ENCODE measurements around the gene MUC13. TPM values are rescaled to one million over a fixed set of nuclear protein-coding genes. Genes with fewer than 3 reads are reported as not detected.

Gene MUC13
- total and polyA plus RNA-seq, 9 of the 15 experiments (the other 6 are each of a cell fraction or from before 2014, with no cell fraction given): 0.09 TPM; not detected in 8

DNA sequence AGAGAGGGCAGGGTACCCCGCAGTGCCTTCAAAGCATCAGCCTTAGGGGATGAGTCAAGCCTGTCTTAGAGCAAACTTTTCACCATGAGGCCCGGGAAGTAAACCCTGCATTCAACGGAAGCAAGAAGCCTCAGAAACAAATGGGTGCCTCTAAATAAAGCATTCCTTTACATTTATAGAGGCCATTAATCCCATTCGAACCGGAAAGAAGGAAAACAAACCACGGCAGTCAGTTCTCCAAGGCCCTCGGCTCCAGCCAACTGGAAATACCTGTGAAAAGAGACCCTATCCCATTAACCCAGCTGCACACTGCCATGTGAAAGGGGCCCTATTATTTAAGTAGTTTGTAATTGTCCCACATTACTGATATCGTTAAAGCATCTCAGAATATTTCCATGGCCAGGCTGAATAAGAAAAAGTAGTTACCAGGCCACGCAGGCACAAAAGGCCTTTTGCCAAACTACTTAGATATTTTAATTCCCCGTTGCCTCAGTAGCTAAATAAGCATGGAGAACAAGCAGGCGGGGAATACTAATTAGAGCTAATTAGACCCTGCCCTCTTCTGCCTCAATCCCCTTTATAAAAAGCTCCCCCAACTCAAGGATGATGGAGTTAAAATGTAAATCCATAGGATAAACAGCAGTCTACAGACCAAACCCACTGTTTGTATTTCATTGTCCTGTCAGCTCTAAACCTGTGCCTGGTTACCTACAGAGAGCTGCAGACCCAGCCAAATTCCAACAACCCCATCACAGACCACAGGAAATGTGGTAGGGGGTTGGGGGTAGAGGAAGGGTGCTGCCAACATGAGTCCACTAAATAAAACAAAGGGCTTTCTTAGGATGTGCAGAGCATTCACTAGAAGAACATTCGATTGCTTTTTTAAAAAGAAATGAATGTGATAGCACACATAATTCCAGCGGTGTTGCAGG, 51.5 kb downstream of the MUC13 start:
- H3K27me3 ChIP-seq (ENCODE audit: control insufficient read depth in 2 of 2, insufficient read depth in 2 of 2, low read length in 2 of 2): no peaks in the 10 kb centered on the region
- no peak overlapping the region for H2AFZ ChIP-seq (ENCODE audit: low read depth, low read length)
- H3K9me1 ChIP-seq (ENCODE audit: control insufficient read depth, insufficient read depth, low read length): no peaks in the 10 kb centered on the region
- WGBS (ENCODE audit: insufficient coverage, low coverage, missing lambda C conversion rate): 60% methylated on average over 13 of the region's 13 CpGs
- peaks cover 20% of the 10 kb centered on the region for H3K79me2 ChIP-seq (ENCODE audit: control insufficient read depth, insufficient read depth, low read length)
- POLR2A ChIA-PET: interaction anchor here (0.6 kb wide), 1 partner anchor 15 kb away, joined by 3 read pairs; no protein-coding TSS in a partner anchor
- no peak overlapping the region for H3K4me3 ChIP-seq
- DNase-seq (ENCODE audit: extremely low read depth in 1 of 4, low spot score in 3 of 4) (no peak), FAIRE-seq (no peak), ATAC-seq (no peak)
- TF ChIP-seq, protein P1, sequence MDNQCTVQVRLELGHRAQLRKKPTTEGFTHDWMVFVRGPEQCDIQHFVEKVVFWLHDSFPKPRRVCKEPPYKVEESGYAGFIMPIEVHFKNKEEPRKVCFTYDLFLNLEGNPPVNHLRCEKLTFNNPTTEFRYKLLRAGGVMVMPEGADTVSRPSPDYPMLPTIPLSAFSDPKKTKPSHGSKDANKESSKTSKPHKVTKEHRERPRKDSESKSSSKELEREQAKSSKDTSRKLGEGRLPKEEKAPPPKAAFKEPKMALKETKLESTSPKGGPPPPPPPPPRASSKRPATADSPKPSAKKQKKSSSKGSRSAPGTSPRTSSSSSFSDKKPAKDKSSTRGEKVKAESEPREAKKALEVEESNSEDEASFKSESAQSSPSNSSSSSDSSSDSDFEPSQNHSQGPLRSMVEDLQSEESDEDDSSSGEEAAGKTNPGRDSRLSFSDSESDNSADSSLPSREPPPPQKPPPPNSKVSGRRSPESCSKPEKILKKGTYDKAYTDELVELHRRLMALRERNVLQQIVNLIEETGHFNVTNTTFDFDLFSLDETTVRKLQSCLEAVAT (IDR thresholded peaks at IDR 0.05): no peak
- TF ChIP-seq NFIX (CRISPR knock-in tag; IDR thresholded peaks at IDR 0.05; ENCODE audit: low read depth) (no peak), SMC3 (conservative IDR thresholded peaks at IDR 0.05; ENCODE audit: insufficient read depth, low read depth, low read length) (no peak), RBM14 (IDR thresholded peaks at IDR 0.05; ENCODE audit: borderline replicate concordance, insufficient read depth, low read depth, low read length) (no peak)
- no peaks in the 10 kb centered on the region for H3K9me3 ChIP-seq (replicated peaks; ENCODE audit: control insufficient read depth, insufficient read depth, low read depth, low read length)
- intact Hi-C loops (cut with micrococcal nuclease): loop anchor here (10.0 kb wide), 1 partner anchor 48 kb away; no protein-coding TSS in a partner anchor
- H4K20me1 ChIP-seq (replicated peaks; ENCODE audit: control insufficient read depth, insufficient read depth, low read length): no peaks in the 10 kb centered on the region
- in situ Hi-C loops (cut with MboI): no loop called here
- no TSS peak for BruUV-seq (replicated peaks)
- peaks cover 25 to 46% of the 10 kb centered on the region in 2 experiments for H3K4me1 ChIP-seq (replicated peaks in 1 of 2; ENCODE audit: control insufficient read depth in 2 of 2, insufficient read depth in 2 of 2, low read length in 2 of 2)
- H3K9ac ChIP-seq (ENCODE audit: insufficient read depth in 1 of 2, low read depth in 2 of 2, low read length in 2 of 2): no peak overlapping the region; a peak in 1 of 4 replicates
- no peak overlapping the region; the same call in 1 of the 2 replicates for H3K4me2 ChIP-seq (ENCODE audit: insufficient read depth, low read length)
- CTCF ChIA-PET (ENCODE audit: low intra/inter-chr PET ratio): no interaction called here
- no peaks in the 10 kb centered on the region for H3K36me3 ChIP-seq (ENCODE audit: control insufficient read depth, insufficient read depth, low read length)
- H3K27ac ChIP-seq (ENCODE audit: extremely low read depth, low read depth, low read length): no peak overlapping the region; the same call in 2 of the 3 replicates

Data from K562 (cell line).